Naive B cell (primary cell): ENCODE results near the gene WASF2. TPM values are rescaled to one million over a fixed set of nuclear protein-coding genes. Genes with fewer than 3 reads are reported as not detected.

ENCODE experiments used
- ATAC-seq, 2 donors: fragments of 150-1000 bp; cut with Tn5 transposase; 2 replicates each; pipeline ENCODE4 v1.10.0; 2021; ENCODE audit warnings: low read depth in 2 of 2, mild to moderate bottlenecking in 2 of 2, moderate library complexity in 2 of 2
- DNase-seq: peaks from one replicate; pipeline ENCODE4 v3.0.0; 2022
- H3K27ac Mint-ChIP-seq, 6 donors: one replicate each; pipeline ENCODE4 v1.8.0; 2020 to 2022; ENCODE audit warnings: mild to moderate bottlenecking in 6 of 6, mixed read lengths in 6 of 6, moderate library complexity in 5 of 6, inconsistent platforms in 2 of 6
- H3K27me3 Mint-ChIP-seq, 3 donors: one replicate each; pipeline ENCODE4 v1.8.0; 2021 to 2022; ENCODE audit warnings: mixed read lengths in 3 of 3, mild to moderate bottlenecking in 1 of 3
- H3K36me3 Mint-ChIP-seq, 2 donors: one replicate each; pipeline ENCODE4 v1.8.0; 2020 to 2022; ENCODE audit warnings: mixed read lengths in 2 of 2, inconsistent platforms in 1 of 2, mild to moderate bottlenecking in 1 of 2
- H3K4me1 Mint-ChIP-seq, 3 donors: one replicate each; pipeline ENCODE4 v1.8.0; 2020 to 2022; ENCODE audit warnings: mixed read lengths in 3 of 3, inconsistent platforms in 1 of 3, mild to moderate bottlenecking in 1 of 3, moderate library complexity in 1 of 3
- H3K4me3 Mint-ChIP-seq, 8 donors: one replicate each; pipeline ENCODE4 v1.8.0; 2020 to 2022; ENCODE audit warnings: mild to moderate bottlenecking in 8 of 8, mixed read lengths in 8 of 8, moderate library complexity in 8 of 8, inconsistent platforms in 2 of 8
- H3K9me3 Mint-ChIP-seq, 7 donors: one replicate each; pipeline ENCODE4 v1.8.0; 2020 to 2022; ENCODE audit warnings: mixed read lengths in 7 of 7, mild to moderate bottlenecking in 5 of 7, inconsistent platforms in 2 of 7, moderate library complexity in 1 of 7
- polyA plus RNA-seq, 6 donors: library from polyadenylated mRNA; unstranded; fragments of 300-500 nt; fragmentation: Illumina TruSeq; gene quantifications; one replicate each; pipeline ENCODE4 v1.2.3, GENCODE V29; 2021; ENCODE audit warnings: low read depth in 6 of 6

WASF2 gene
- polyA plus RNA-seq, 6 donors from 2014 or later, result 33.1 to 121 (median 83.3) TPM

DNA sequence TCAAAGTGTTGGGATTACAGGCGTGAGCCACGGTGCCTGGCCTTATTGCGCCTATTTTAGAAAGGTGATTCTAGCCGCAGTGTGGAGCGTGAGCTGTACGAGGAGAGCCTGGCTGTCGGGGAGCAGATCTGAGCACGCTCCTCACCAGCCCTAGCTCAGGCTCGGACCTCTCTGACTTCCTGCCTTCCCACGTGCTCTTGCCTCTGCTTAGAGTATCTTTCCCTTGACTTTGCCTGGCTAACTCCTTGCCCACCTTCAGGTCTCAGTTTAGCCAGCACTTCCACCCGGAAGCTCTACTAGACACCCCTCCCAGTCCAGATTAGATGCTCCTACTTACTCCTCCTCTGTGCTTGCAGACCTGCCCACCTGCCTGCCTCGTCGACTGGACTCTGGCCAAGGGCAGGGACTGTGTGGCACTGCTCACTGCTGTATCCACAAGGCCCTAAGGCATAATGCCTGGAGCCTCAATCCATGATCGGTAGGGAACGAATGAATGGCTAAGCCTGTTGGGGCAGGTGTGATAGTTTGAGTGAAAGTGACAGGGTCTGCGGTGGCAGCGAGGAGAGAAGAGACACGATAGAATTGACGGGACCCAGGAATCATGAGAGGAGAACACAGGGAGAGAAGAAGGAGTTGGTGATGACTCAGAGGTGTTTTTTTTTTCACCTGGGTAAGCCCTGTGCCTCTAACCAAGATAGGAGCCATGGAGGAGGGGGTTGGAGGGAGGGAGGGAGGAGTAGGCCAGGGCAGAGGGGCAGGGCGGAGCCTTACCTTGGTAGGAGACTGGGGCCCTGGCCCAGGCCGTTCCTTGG, 28.1 kb upstream of the WASF2 start:
- Mint-ChIP-seq H3K9me3 (no peaks in the 10 kb centered on the region), H3K27me3 (peaks cover 0 to 5% (median 0%) of the 10 kb centered on the region in 3 donors), H3K4me1 (peaks cover 27 to 34% (median 29%) of the 10 kb centered on the region in 3 donors), H3K27ac (peak overlapping the region in 1 of 6 donors; percentile 71), H3K4me3 (no peak overlapping the region), H3K36me3 (no peaks in the 10 kb centered on the region)
- DNase-seq (no peak), ATAC-seq (no peak)

GRCh38 chr1:27517301-27517700, 27.3 kb upstream of the WASF2 start:
- DNase-seq (no peak), ATAC-seq (no peak)
- Mint-ChIP-seq H3K27me3 (peaks cover 0 to 5% (median 0%) of the 10 kb centered on the region in 3 donors), H3K27ac (no peak overlapping the region), H3K4me1 (peaks cover 19 to 26% (median 22%) of the 10 kb centered on the region in 3 donors), H3K36me3 (no peaks in the 10 kb centered on the region), H3K9me3 (no peaks in the 10 kb centered on the region), H3K4me3 (no peak overlapping the region)

DNA sequence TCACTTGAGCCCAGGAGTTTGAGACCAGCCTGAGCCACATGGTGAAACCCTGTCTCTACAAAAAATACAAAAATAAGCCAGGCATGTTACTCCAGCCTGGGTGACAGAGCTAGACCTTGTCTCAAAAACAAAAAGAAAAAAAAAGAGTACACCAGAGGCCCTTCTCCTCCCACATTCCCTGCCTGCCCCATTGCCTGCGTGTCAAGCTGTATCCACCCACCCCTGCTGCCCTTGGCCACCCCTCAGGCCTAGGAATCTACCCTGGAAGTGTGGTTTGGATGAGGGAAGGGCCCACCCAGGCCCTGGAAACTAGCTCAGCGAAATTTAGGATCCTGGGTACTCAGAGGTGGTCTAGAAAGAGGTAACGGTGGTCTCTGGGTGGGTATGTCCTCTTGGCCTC, 25.7 kb upstream of the WASF2 start:
- DNase-seq (no peak), ATAC-seq (no peak)
- peaks cover 4 to 14% (median 6%) of the 10 kb centered on the region in 3 donors for H3K4me1 Mint-ChIP-seq
- H3K4me3 Mint-ChIP-seq, result no peak overlapping the region
- no peaks in the 10 kb centered on the region for H3K27me3 Mint-ChIP-seq
- H3K27ac Mint-ChIP-seq, result peak overlapping the region in 3 of 6 donors; percentile 34 to 84 (median 59)
- H3K36me3 Mint-ChIP-seq, result no peaks in the 10 kb centered on the region
- H3K9me3 Mint-ChIP-seq, result no peaks in the 10 kb centered on the region

DNA sequence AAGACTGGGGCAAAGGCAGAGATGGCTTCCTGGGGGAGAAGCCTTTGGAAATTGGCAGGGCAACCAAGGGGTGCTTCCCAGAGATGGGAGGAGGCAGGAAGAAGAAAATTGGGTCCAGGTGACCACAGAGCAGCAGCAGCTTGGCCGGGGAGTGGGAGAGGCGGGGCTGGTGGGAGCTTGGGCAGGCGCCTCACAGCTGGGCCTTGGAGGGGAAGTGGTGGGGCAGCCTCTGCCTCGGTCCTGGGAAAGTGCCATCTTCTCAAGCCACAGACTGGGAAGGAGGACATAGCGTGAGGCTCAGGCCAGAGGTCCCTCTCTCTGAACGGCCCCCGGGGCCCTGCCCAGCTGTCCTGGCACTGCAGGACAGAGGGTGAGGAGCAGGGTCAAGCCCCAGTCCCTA, 24.0 kb upstream of the WASF2 start:
- Mint-ChIP-seq H3K36me3 (no peaks in the 10 kb centered on the region), H3K27ac (peak overlapping the region in 1 of 6 donors; percentile 78)
- no peak for DNase-seq

DNA sequence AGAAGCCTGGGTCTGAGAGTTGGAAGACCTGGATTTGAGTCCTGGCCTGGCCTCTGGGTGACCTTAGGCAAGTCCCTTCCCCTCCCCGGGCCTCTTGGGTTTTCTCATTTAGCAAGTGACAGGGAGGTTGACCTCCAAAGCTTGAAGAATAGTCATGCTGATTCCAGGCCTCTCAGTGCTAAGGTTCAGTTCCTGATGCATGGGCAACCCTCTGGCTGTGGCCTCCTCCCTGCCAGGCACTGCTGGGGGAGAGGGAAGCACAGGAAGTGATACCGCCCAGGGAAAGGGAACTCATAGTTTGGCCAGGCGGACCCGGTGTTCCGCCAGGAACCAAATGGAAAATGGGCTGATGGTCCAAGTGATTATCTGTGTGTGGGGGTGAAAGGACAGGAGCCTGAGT, 23.6 kb upstream of the WASF2 start:
- ATAC-seq (no peak), DNase-seq (no peak)
- Mint-ChIP-seq H3K27ac (peak overlapping the region in 1 of 6 donors; percentile 78), H3K4me1 (peaks cover 2 to 4% (median 3%) of the 10 kb centered on the region in 3 donors), H3K36me3 (no peaks in the 10 kb centered on the region), H3K4me3 (peak overlapping the region in 1 of 8 donors; percentile 66), H3K27me3 (no peaks in the 10 kb centered on the region), H3K9me3 (no peaks in the 10 kb centered on the region)

More for the DNA sequence above, 24.0 kb upstream of the WASF2 start:
- Mint-ChIP-seq H3K4me3 (no peak overlapping the region), H3K27me3 (no peaks in the 10 kb centered on the region), H3K4me1 (peaks cover 2 to 6% (median 4%) of the 10 kb centered on the region in 3 donors), H3K9me3 (no peaks in the 10 kb centered on the region)
- ATAC-seq, result no peak

DNA sequence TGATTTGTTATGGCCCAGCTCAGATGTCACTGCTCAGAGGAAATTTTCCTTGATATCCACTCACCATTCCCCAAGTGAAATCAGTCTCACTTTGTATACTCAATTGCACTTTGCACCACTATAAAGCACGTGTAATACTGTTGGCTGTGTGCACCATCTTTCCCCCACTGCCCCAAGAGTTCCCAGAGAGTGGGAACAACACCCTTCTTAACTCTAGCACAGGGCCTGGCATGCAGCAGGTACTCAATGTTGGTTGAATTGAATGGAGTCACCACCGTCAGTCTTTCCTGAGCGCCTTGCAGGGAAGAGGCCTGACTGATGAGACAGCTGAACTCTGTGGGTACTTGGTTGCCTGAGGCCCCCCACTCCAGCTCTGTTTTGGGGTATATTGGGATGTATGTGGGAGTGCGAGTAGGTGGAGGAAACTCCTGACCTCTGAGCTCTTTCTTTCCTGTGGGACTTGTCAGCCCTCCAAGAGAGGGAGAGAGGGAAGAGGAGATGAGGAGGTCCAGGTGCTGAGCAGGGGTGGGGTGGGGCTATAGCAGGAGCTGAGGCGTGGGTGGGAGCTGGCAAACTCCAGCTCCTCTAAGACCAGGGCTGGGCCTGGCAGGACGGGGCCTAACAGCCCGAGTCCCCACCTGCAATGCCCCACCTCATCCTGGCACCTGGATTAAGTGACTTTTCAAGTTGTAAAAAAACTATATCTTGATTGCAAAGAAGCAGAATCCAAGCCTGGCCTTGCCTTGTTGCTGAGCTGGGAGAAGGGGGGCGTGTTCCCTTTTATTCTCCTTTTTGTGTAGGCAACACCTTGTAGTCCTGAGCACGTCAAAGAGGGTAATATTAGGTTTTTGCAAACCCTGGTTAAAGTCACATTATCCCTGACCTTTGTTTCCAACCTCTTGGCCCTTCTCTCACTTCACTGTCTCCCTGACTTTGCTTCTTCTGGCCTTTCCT, 19.4 kb upstream of the WASF2 start:
- Mint-ChIP-seq H3K36me3 (no peaks in the 10 kb centered on the region), H3K9me3 (no peaks in the 10 kb centered on the region), H3K27me3 (no peaks in the 10 kb centered on the region), H3K27ac (peak overlapping the region in 2 of 6 donors; percentile 42 to 70), H3K4me1 (peaks cover 2 to 10% (median 5%) of the 10 kb centered on the region in 3 donors), H3K4me3 (no peak overlapping the region)
- DNase-seq (no peak), ATAC-seq (no peak)

GRCh38 chr1:27507960-27508665, 18.1 kb upstream of the WASF2 start:
- ATAC-seq (no peak), DNase-seq (no peak)
- no peaks in the 10 kb centered on the region for H3K9me3 Mint-ChIP-seq
- H3K4me3 Mint-ChIP-seq, result no peak overlapping the region
- peak overlapping the region in 1 of 6 donors; percentile 93 for H3K27ac Mint-ChIP-seq
- H3K36me3 Mint-ChIP-seq, result no peaks in the 10 kb centered on the region
- H3K27me3 Mint-ChIP-seq, result no peaks in the 10 kb centered on the region
- H3K4me1 Mint-ChIP-seq, result peaks cover 0 to 5% (median 5%) of the 10 kb centered on the region in 3 donors

DNA sequence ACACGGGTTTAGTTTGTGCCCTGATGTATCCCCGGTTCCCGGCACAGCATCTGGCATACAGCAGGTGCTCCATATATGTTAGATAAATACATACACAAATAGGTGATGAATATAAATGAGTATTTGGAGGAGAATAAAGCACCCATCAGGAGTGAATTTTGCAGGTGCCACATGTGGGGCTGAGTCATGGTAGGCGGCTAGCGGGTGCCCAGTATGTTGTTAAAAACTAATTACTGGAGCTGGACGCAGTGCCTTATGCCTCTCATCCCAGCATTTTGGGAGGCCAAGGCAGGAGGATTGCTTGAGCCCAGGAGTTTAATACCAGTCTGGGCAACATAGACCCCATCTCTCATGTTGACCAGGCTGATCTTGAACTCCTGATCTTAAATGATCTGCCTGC, 16.7 kb upstream of the WASF2 start:
- Mint-ChIP-seq H3K9me3 (no peaks in the 10 kb centered on the region), H3K4me1 (peaks cover 0 to 5% (median 5%) of the 10 kb centered on the region in 3 donors), H3K4me3 (no peak overlapping the region), H3K36me3 (no peaks in the 10 kb centered on the region), H3K27me3 (no peaks in the 10 kb centered on the region), H3K27ac (peak overlapping the region in 1 of 6 donors; percentile 53)
- ATAC-seq (no peak), DNase-seq (no peak)

DNA sequence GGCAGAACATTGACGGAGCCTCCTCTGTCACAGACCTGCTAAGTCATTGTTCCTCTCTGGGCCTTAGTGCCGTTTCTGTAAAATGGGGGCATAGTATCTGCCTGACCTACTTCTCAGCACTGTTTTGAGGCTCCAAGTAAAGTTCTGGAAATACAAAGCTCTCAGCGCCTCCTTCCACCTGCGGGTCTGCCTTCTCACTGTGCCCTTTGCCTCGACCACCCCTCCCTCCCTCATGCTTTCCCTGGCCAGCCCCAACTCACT, 15.4 kb upstream of the WASF2 start:
- Mint-ChIP-seq H3K4me1 (peaks cover 0 to 5% (median 5%) of the 10 kb centered on the region in 3 donors), H3K27ac (no peak overlapping the region), H3K4me3 (no peak overlapping the region), H3K9me3 (no peaks in the 10 kb centered on the region), H3K27me3 (no peaks in the 10 kb centered on the region), H3K36me3 (no peaks in the 10 kb centered on the region)
- no peak for ATAC-seq
- no peak for DNase-seq

DNA sequence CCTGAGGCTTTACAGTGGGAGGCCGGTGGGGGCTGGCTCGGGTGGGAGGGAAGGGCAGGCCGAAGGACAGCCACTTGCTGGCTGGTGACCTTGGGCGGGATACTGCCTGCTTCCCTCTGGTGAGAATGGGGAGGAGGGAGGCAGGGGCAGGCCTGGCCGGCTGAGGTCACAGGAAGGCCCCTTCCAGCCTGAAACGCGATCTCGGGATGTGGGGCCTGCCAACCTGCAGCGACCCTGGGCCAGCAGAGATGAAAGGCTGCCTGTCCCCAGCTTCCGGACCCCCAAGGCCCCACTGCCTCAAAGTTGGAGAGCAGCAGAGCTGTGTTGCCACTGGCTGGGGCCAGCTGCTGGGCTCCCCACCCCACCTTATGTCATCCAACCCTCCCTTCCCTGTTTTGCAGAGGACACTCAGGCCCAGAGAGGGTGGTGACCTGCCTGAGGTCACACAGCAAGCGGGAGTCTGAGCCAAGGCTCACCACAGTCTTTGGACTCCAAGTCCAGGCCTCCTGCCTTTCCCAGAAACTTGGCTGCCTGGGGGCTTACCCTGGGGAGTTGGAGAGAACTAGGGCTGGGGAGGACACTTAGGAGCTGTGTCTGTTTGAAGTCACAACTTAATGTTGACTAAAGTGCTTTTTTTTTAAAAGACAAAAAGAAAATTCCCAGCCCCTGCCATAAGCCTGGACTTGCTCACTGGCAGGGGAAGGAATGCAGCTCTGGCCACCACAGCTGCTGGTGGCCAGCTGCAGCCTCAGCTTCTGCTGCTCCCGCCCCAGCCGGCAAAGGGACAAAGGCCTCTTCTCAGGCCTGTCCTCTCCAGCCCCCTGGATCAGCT, 14.8 kb upstream of the WASF2 start:
- Mint-ChIP-seq H3K27me3 (no peaks in the 10 kb centered on the region), H3K4me1 (peaks cover 2 to 5% (median 5%) of the 10 kb centered on the region in 3 donors), H3K36me3 (no peaks in the 10 kb centered on the region), H3K4me3 (no peak overlapping the region), H3K27ac (no peak overlapping the region), H3K9me3 (no peaks in the 10 kb centered on the region)
- DNase-seq (no peak), ATAC-seq (no peak)

DNA sequence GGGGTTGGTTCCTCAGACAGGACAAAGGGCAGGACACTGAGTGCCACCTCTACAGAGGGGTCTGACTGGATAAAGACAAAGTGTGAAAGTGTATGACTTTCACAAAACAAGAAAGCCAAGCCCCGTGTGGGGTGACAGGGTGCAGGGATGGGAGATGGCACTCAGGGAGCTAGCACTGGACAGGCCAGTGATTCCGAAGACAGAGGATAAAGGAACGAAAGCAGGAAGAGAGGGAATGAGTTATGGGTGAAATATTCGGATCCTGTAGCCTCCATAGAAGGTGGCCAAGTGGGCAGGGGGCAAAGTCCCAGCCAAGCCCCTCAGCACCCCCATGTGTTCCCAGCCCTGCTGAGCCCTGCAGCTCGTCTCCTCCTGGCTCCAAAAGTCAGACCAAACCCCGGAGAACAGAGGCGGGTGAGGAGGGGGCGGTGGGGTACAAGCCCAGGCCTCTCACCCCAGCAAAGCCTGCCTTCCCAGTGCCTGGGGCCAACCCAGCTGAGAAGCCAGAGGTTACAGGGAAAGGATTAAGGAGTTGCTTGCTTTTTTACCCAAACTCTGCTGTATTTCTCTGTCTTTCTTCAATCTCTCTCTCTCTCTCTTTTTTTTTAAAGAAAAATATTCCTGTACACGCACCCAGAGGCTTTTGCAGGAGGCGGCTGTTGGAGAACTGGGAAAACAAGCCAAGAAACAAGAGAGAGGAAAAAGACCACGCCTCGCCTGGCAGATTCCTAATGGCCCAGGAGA, 14.0 kb upstream of the WASF2 start:
- H3K4me3 Mint-ChIP-seq, result no peak overlapping the region
- H3K27ac Mint-ChIP-seq, result peak overlapping the region in 1 of 6 donors; percentile 85
- DNase-seq (no peak), ATAC-seq (no peak)
- H3K27me3 Mint-ChIP-seq, result no peaks in the 10 kb centered on the region
- peaks cover 2 to 8% (median 5%) of the 10 kb centered on the region in 3 donors for H3K4me1 Mint-ChIP-seq
- H3K9me3 Mint-ChIP-seq, result no peaks in the 10 kb centered on the region
- no peaks in the 10 kb centered on the region for H3K36me3 Mint-ChIP-seq

GRCh38 chr1:27503033-27503432, 13.1 kb upstream of the WASF2 start:
- peak overlapping the region in 2 of 6 donors; percentile 59 to 69 for H3K27ac Mint-ChIP-seq
- H3K36me3 Mint-ChIP-seq, result no peaks in the 10 kb centered on the region
- DNase-seq (no peak), ATAC-seq (no peak)
- no peaks in the 10 kb centered on the region for H3K9me3 Mint-ChIP-seq
- peaks cover 2 to 7% (median 2%) of the 10 kb centered on the region in 3 donors for H3K4me1 Mint-ChIP-seq
- no peak overlapping the region for H3K4me3 Mint-ChIP-seq
- no peaks in the 10 kb centered on the region for H3K27me3 Mint-ChIP-seq
